IPS-NIHi11 (cell line): Measurements from ENCODE around the gene ADGRE3.

Experiments used
- DNase-seq: peaks from one replicate; pipeline ENCODE4 v3.0.0; 2012; ENCODE audit warnings: mixed read lengths, low spot score

ADGRE3 gene

GRCh38 chr19:14674764-14675163 is at the start of gene ADGRE3:
TSS of gene ADGRE3 (minus strand) at chr19:14674844. CDS start at chr19:14674770, 74 bp downstream.
- DNase-seq = no peak

- no peak for DNase-seq
Observed at GRCh38 chr19:14722127-14722526, 47.5 kb upstream of the ADGRE3 start.

GRCh38 chr19:14719162-14719561 is 44.5 kb upstream of the ADGRE3 start:
- DNase-seq = no peak

- no peak for DNase-seq
Observed at GRCh38 chr19:14718522-14719116, 44.0 kb upstream of the ADGRE3 start.

- DNase-seq = no peak
Observed at GRCh38 chr19:14715841-14716240, 41.2 kb upstream of the ADGRE3 start.

- no peak for DNase-seq
Observed at GRCh38 chr19:14704450-14704849, 29.8 kb upstream of the ADGRE3 start.

GRCh38 chr19:14703833-14704232 is 29.2 kb upstream of the ADGRE3 start:
- DNase-seq = no peak

- DNase-seq = no peak
Observed at GRCh38 chr19:14700711-14701375, 26.2 kb upstream of the ADGRE3 start.

- no peak for DNase-seq
Observed at GRCh38 chr19:14699641-14700040, 25.0 kb upstream of the ADGRE3 start.

- DNase-seq = no peak
Observed at GRCh38 chr19:14695471-14695870, 20.8 kb upstream of the ADGRE3 start.

- DNase-seq = no peak
Observed at GRCh38 chr19:14694641-14695266, 20.1 kb upstream of the ADGRE3 start.

GRCh38 chr19:14689598-14690503 is 15.2 kb upstream of the ADGRE3 start, which contains the start of gene ZNF333:
TSS of gene ZNF333 (plus strand) at chr19:14690048. CDS start at chr19:14693492, 3,444 bp downstream.
- DNase-seq = peak; percentile 96

GRCh38 chr19:14686411-14686810 is 11.8 kb upstream of the ADGRE3 start:
- no peak for DNase-seq

- DNase-seq = no peak
Observed at GRCh38 chr19:14683439-14683838, 8.8 kb upstream of the ADGRE3 start.

- DNase-seq = no peak
Observed at GRCh38 chr19:14682084-14682483, 7.4 kb upstream of the ADGRE3 start.

GRCh38 chr19:14678199-14678598 is 3.6 kb upstream of the ADGRE3 start:
- no peak for DNase-seq

GRCh38 chr19:14677464-14677863 is 2.8 kb upstream of the ADGRE3 start:
- DNase-seq = no peak

GRCh38 chr19:14676762-14677161 is 2.1 kb upstream of the ADGRE3 start:
- no peak for DNase-seq

- DNase-seq = no peak
Observed at GRCh38 chr19:14673088-14673487, 1.6 kb downstream of the ADGRE3 start.

GRCh38 chr19:14672188-14672872 is 2.3 kb downstream of the ADGRE3 start:
- no peak for DNase-seq

GRCh38 chr19:14670408-14670807 is 4.2 kb downstream of the ADGRE3 start:
- DNase-seq = no peak

GRCh38 chr19:14669940-14670339 is 4.7 kb downstream of the ADGRE3 start:
- DNase-seq = no peak
